GM18873 (cell line): ENCODE data around the gene ZNF792.
A peak's percentile ranks its signal among the peaks of the same experiment; 100 is the strongest.
"Not testable (repeated sequence)": the region's sequence is repeated elsewhere in the genome, so short reads cannot be mapped to it uniquely, and the experiment has no call there.

Source experiments
- ATAC-seq: cut with Tn5 transposase; IDR thresholded peaks from one replicate; pipeline ENCODE4 v1.9.1; 2021; ENCODE audit warnings: mild to moderate bottlenecking, moderate library complexity, moderate number of reproducible peaks; ENCODE audit not compliant: unreplicated experiment, low FRiP score

The ZNF792 gene

GRCh38 chr19:34932494-34932893 is 31.5 kb downstream of the ZNF792 start:
- no peak for ATAC-seq

- ATAC-seq, result peak; percentile 79
Observed at GRCh38 chr19:34926685-34927375, 37.2 kb downstream of the ZNF792 start, which contains the start of gene ZNF30. ZNF30 (plus strand) TSS chr19:34926903; CDS start chr19:34929948, 3,045 bp downstream.

GRCh38 chr19:34926361-34926684 is 37.7 kb downstream of the ZNF792 start:
- ATAC-seq, result no peak

DNA sequence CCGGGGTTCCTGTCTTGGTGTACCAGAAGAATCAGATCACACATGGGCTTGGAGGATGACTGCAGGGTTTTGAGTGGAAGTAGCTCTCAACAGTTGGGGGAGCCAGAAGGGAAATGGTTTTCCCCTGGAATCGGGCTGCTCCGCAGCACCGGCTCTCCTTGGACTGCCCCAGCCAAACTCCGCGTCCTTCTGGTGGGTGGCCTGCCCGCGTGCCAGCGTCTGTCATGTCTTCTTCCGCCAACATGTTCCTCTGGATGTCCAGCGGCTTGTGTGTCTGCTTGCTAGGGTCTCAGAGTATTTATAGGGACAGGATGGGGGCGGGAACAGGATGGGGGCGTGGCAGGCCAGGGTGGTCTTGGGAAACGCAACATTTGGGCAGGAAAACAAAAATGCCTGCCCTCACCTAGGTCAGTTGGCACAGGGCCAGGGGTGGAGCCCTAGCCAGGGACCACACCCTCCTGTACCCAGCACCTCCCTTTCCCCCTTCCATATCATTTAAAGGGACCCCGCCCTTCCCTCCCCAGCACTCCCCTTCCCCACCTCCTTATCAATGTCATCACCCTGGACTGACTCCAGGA is 38.7 kb downstream of the ZNF792 start:
- ATAC-seq, result no peak

- not testable (repeated sequence) for ATAC-seq
Observed at GRCh38 chr19:34920090-34920786, 43.8 kb downstream of the ZNF792 start.

DNA sequence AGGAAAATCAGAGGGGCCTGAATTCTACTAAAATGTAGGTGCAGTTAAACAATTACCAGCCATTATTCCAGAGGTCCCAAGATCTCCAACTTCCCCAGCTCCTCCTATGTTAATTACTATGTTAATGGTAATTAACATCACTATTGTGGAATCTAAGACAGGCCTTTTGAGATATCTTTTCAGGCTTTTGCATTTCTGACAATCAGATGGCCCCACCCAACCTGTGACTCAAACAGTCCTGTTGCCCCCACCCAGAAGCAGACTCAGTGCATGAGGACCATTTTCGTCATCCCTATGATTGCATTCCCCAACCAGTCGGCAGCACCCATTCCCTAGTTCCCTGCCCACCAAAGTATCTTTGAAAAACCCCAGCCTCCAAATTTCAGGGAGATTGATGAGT is 45.8 kb downstream of the ZNF792 start:
- no peak for ATAC-seq

DNA sequence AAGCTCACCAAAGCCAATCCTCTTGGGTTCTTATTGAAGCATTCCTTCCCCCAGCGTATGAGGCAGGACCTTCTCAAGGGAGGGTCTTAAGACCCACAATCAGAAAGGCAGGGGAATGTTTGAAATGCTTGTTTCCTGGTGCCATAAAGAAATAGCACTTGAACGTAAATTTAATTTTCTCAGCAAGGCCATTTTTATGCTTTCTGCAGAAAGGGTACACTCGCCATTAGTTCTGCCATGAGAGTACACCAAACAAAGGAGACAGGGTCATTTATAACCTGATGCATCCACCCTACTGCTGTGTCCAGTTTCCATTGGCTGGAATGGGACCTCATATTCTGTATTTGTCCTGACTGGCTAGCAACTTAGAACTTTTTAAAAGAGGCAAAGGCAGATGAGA is 46.9 kb downstream of the ZNF792 start:
- ATAC-seq, result not testable (repeated sequence)

GRCh38 chr19:34910770-34911169 is 53.3 kb downstream of the ZNF792 start:
- ATAC-seq, result no peak
